ENCODE results near the gene BICDL2. TPM values are rescaled to one million over a fixed set of nuclear protein-coding genes. Genes with fewer than 3 reads are reported as not detected.

Gene BICDL2
- polyA plus RNA-seq, 1 donor from 2014 or later, result 0.37 TPM

DNA sequence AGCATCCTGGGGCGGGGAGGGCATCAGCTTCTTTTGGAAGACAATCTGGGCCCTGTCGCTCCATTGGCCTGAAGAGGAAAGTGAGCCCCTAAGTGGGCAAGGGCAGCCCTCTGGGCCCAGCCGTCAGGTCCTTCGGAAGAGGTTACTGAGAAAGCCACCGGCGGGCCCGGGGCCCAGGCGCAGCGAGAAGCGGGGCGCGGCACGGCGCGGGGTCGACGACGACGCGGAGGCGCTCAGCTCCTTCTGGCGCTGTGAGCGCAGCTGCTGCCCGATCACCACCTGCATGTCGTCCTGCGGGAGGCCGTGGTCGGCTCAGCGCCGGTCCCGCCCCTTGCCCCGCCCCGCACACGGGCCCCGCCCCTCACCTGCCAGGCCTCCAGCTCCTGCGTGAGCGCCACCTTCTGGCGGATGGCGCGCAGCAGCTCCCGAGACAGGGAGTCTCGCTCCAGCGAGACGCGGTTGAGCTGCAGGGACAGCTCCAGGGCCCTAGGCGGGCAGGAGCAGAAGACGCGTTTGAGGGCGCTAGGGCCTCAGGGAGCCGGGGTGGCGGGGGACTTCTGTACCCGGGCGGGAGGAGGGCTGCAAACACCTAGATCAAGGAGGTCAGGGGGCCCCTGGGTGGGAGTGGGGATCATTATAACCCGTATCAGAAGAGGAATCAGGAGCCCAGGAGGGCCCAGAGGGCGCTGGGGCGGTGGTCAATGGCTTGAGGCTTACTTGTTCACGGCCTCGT, 8.6 kb downstream of the BICDL2 start:
- Histone ChIP-seq H3K27me3 (ENCODE audit: insufficient read depth, low read depth, low read length) (peaks cover 9% of the 10 kb centered on the region), H3K9ac (ENCODE audit: low read length) (peak overlapping the region; percentile 48), H3K4me2 (ENCODE audit: low read length) (no peak overlapping the region), H3K9me3 (ENCODE audit: low read length) (no peaks in the 10 kb centered on the region), H3K9me2 (ENCODE audit: insufficient read depth, low read length) (no peaks in the 10 kb centered on the region), H3K27ac (ENCODE audit: low read length) (no peak overlapping the region), H3K79me2 (replicated peaks; ENCODE audit: insufficient read depth, low read length) (no peaks in the 10 kb centered on the region), H4K20me1 (ENCODE audit: insufficient read depth) (no peaks in the 10 kb centered on the region), H3K4me3 (ENCODE audit: low read length) (peak overlapping the region; percentile 61), H3K36me3 (ENCODE audit: insufficient read depth, low read length) (no peaks in the 10 kb centered on the region), H2AFZ (ENCODE audit: low read depth, low read length) (no peak overlapping the region), H3F3A (ENCODE audit: insufficient read depth, low read length, poor library complexity, severe bottlenecking) (no peaks in the 10 kb centered on the region)
- no peak for TF ChIP-seq MXI1 (conservative IDR thresholded peaks at IDR 0.05; ENCODE audit: poor library complexity, severe bottlenecking)
- no peak for TF ChIP-seq EZH2 (IDR thresholded peaks at IDR 0.05; ENCODE audit: borderline replicate concordance, insufficient read depth, low read length, poor library complexity, severe bottlenecking)
- TF ChIP-seq, protein P1, sequence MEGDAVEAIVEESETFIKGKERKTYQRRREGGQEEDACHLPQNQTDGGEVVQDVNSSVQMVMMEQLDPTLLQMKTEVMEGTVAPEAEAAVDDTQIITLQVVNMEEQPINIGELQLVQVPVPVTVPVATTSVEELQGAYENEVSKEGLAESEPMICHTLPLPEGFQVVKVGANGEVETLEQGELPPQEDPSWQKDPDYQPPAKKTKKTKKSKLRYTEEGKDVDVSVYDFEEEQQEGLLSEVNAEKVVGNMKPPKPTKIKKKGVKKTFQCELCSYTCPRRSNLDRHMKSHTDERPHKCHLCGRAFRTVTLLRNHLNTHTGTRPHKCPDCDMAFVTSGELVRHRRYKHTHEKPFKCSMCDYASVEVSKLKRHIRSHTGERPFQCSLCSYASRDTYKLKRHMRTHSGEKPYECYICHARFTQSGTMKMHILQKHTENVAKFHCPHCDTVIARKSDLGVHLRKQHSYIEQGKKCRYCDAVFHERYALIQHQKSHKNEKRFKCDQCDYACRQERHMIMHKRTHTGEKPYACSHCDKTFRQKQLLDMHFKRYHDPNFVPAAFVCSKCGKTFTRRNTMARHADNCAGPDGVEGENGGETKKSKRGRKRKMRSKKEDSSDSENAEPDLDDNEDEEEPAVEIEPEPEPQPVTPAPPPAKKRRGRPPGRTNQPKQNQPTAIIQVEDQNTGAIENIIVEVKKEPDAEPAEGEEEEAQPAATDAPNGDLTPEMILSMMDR (IDR thresholded peaks at IDR 0.05; ENCODE audit: poor library complexity, severe bottlenecking), result peak; percentile 75
- peak; percentile 52 for TF ChIP-seq RAD21 (conservative IDR thresholded peaks at IDR 0.05)
- TF ChIP-seq, protein P2, sequence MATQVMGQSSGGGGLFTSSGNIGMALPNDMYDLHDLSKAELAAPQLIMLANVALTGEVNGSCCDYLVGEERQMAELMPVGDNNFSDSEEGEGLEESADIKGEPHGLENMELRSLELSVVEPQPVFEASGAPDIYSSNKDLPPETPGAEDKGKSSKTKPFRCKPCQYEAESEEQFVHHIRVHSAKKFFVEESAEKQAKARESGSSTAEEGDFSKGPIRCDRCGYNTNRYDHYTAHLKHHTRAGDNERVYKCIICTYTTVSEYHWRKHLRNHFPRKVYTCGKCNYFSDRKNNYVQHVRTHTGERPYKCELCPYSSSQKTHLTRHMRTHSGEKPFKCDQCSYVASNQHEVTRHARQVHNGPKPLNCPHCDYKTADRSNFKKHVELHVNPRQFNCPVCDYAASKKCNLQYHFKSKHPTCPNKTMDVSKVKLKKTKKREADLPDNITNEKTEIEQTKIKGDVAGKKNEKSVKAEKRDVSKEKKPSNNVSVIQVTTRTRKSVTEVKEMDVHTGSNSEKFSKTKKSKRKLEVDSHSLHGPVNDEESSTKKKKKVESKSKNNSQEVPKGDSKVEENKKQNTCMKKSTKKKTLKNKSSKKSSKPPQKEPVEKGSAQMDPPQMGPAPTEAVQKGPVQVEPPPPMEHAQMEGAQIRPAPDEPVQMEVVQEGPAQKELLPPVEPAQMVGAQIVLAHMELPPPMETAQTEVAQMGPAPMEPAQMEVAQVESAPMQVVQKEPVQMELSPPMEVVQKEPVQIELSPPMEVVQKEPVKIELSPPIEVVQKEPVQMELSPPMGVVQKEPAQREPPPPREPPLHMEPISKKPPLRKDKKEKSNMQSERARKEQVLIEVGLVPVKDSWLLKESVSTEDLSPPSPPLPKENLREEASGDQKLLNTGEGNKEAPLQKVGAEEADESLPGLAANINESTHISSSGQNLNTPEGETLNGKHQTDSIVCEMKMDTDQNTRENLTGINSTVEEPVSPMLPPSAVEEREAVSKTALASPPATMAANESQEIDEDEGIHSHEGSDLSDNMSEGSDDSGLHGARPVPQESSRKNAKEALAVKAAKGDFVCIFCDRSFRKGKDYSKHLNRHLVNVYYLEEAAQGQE (IDR thresholded peaks at IDR 0.05; ENCODE audit: borderline replicate concordance), result no peak
- TF ChIP-seq SMC3 (conservative IDR thresholded peaks at IDR 0.05; ENCODE audit: poor library complexity), result peak; percentile 50

DNA sequence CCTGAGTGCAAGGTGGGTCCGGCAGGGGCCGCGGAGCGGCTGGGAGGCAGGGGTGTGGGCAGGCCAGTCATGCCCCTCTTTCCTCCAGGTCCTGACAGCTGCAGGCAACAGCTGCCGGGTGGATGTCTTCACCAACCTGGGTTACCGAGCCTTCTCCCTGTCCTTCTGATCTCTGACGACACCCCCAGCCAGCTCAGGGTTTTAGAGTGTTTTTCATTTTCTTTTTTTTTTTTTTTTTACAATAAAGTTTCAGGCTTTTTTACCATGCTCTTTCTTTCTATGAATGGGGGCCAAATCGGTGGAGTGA, 9.3 kb downstream of the BICDL2 start:
- Histone ChIP-seq H2AFZ (ENCODE audit: low read depth, low read length) (no peak overlapping the region), H3K27me3 (ENCODE audit: insufficient read depth, low read depth, low read length) (peaks cover 4% of the 10 kb centered on the region), H4K20me1 (ENCODE audit: insufficient read depth) (no peaks in the 10 kb centered on the region)

More for the DNA sequence above, 9.3 kb downstream of the BICDL2 start:
- TF ChIP-seq TAF1 (IDR thresholded peaks at IDR 0.05; ENCODE audit: low read depth) (no peak), MXI1 (conservative IDR thresholded peaks at IDR 0.05; ENCODE audit: poor library complexity, severe bottlenecking) (no peak), EZH2 (IDR thresholded peaks at IDR 0.05; ENCODE audit: borderline replicate concordance, insufficient read depth, low read length, poor library complexity, severe bottlenecking) (no peak), EP300 (conservative IDR thresholded peaks at IDR 0.05; ENCODE audit: poor library complexity, severe bottlenecking) (no peak), POLR2AphosphoS5 (IDR thresholded peaks at IDR 0.05) (no peak), RAD21 (conservative IDR thresholded peaks at IDR 0.05) (no peak), SMC3 (conservative IDR thresholded peaks at IDR 0.05; ENCODE audit: poor library complexity) (no peak)
- TF ChIP-seq, protein P1 (IDR thresholded peaks at IDR 0.05; ENCODE audit: poor library complexity, severe bottlenecking), result no peak
- TF ChIP-seq, protein P2 (IDR thresholded peaks at IDR 0.05; ENCODE audit: borderline replicate concordance), result no peak
- H3F3A ChIP-seq (ENCODE audit: insufficient read depth, low read length, poor library complexity, severe bottlenecking), result no peaks in the 10 kb centered on the region
- H3K9ac ChIP-seq (ENCODE audit: low read length), result no peak overlapping the region
- H3K4me2 ChIP-seq (ENCODE audit: low read length), result no peak overlapping the region
- H3K27ac ChIP-seq (ENCODE audit: low read length), result no peak overlapping the region
- H3K79me2 ChIP-seq (replicated peaks; ENCODE audit: insufficient read depth, low read length), result no peaks in the 10 kb centered on the region
- H3K9me3 ChIP-seq (ENCODE audit: low read length), result no peaks in the 10 kb centered on the region
- H3K9me2 ChIP-seq (ENCODE audit: insufficient read depth, low read length), result no peaks in the 10 kb centered on the region
- H3K4me3 ChIP-seq (ENCODE audit: low read length), result no peak overlapping the region
- no peaks in the 10 kb centered on the region for H3K36me3 ChIP-seq (ENCODE audit: insufficient read depth, low read length)
